A549 (cell line): ENCODE results near the gene ZBTB16. TPM values are rescaled to one million over a fixed set of nuclear protein-coding genes. Genes with fewer than 3 reads are reported as not detected.

Source experiments
- ATAC-seq, 2 experiments: fragments of 200-7000 bp in 1 of 2; fragments of >200 bp in 1 of 2; cut with Nextera tagmentation in 1 of 2; cut with Tn5 transposase in 1 of 2; 3 replicates each; pipeline versions ENCODE4 v1.8.0 to v1.9.1; 2018 to 2020; ENCODE audit warnings: mild to moderate bottlenecking in 1 of 2, moderate library complexity in 1 of 2
- CTCF ChIA-PET: fragments of 300-600 bp; sonication (Branson Sonifier 250); formaldehyde crosslinking; extraction: SDS; loops from one replicate; lab custom pipeline; 2021; ENCODE audit warnings: antibody characterized with exemption, inconsistent platforms; lab: Yijun Ruan, JAX
- POLR2A ChIA-PET: fragments of 350-600 bp; formaldehyde crosslinking; extraction: SDS; loops from one replicate; lab custom pipeline; 2021; ENCODE audit warnings: antibody characterized with exemption, inconsistent platforms; lab: Yijun Ruan, JAX
- DNase-seq, 2 experiments: peaks; one replicate each; pipeline versions ENCODE4 v3.0.0 to v3.0.0-alpha.2; 2011 to 2016; ENCODE audit warnings: low read depth in 1 of 2, low spot score in 1 of 2
- FAIRE-seq: peaks from 2 replicates; lab custom pipeline; 2011; peaks lifted over from hg19 to GRCh38; lab: Jason Lieb, UNC
- H3K27ac ChIP-seq, 2 experiments: fragments of >200 bp; sonication (Bioruptor Twin); formaldehyde crosslinking; 3 replicates each; pipeline ENCODE4 v1.5.1; 2016 to 2017
- H3K4me1 ChIP-seq: fragments of >200 bp; sonication (Bioruptor Twin); formaldehyde crosslinking; 3 replicates; pipeline ENCODE4 v1.6.1; 2016
- H3K4me2 ChIP-seq: fragments of >200 bp; sonication (Bioruptor Twin); formaldehyde crosslinking; 3 replicates; pipeline ENCODE4 v1.6.1; 2016
- H3K4me3 ChIP-seq: fragments of >200 bp; sonication (Bioruptor Twin); formaldehyde crosslinking; 3 replicates; pipeline ENCODE4 v1.5.1; 2016
- H3K9me3 ChIP-seq: fragments of >200 bp; sonication (Bioruptor Twin); formaldehyde crosslinking; 3 replicates; pipeline ENCODE4 v1.6.1; 2016
- CBX2 ChIP-seq: fragments of 200-600 bp; sonication (generic); IDR thresholded peaks from 2 replicates; pipeline ENCODE4 v1.6.1; 2016; ENCODE audit warnings: low read depth, mild to moderate bottlenecking, borderline replicate concordance
- CEBPB ChIP-seq, 2 experiments: fragments of >200 bp in 1 of 2; sonication (Bioruptor Twin) in 1 of 2; formaldehyde crosslinking in 1 of 2; IDR thresholded peaks; 2 replicates each; pipeline ENCODE4 v1.6.1; 2012 to 2016
- CHD2 ChIP-seq: fragments of 150-350 bp; IDR thresholded peaks from 2 replicates; pipeline ENCODE4 v1.6.1; 2014; ENCODE audit warnings: low read length; ENCODE audit not compliant: partially characterized antibody
- EHMT2 ChIP-seq: fragments of 200-600 bp; sonication (generic); IDR thresholded peaks from 2 replicates; pipeline ENCODE4 v1.6.1; 2016; ENCODE audit warnings: antibody characterized with exemption, low read depth, mild to moderate bottlenecking, moderate library complexity
- ESRRA ChIP-seq: fragments of 150-350 bp; IDR thresholded peaks from 2 replicates; pipeline ENCODE4 v1.6.1; 2014; ENCODE audit warnings: mild to moderate bottlenecking, low read length, borderline replicate concordance
- FOSL2 ChIP-seq, 2 experiments: fragments of 450-650 bp in 1 of 2; fragments of >200 bp in 1 of 2; sonication (Bioruptor Twin) in 1 of 2; formaldehyde crosslinking; IDR thresholded peaks; 2 replicates each; pipeline versions ENCODE4 v1.5.0 to v1.6.1; 2016 to 2020; ENCODE audit warnings: mild to moderate bottlenecking in 1 of 2, moderate library complexity in 1 of 2
- GATA3 ChIP-seq: IDR thresholded peaks from 2 replicates; pipeline ENCODE4 v1.6.1; 2012; ENCODE audit warnings: borderline replicate concordance
- HDAC2 ChIP-seq: fragments of 200-600 bp; sonication (generic); IDR thresholded peaks from 2 replicates; pipeline ENCODE4 v1.6.1; 2016
- HEYL ChIP-seq: fragments of 250-450 bp; sonication (Bioruptor Pico); IDR thresholded peaks from 2 replicates; pipeline ENCODE4 v1.8.0; 2021; ENCODE audit warnings: mild to moderate bottlenecking, moderate library complexity
- HOXA7 ChIP-seq: fragments of 250-450 bp; sonication (Bioruptor Pico); IDR thresholded peaks from 2 replicates; pipeline ENCODE4 v1.5.0; 2020; ENCODE audit warnings: mild to moderate bottlenecking, moderate library complexity
- KDM1A ChIP-seq: fragments of 200-600 bp; sonication (generic); IDR thresholded peaks from 2 replicates; pipeline ENCODE4 v1.6.1; 2016; ENCODE audit warnings: low read depth, mild to moderate bottlenecking
- KDM5A ChIP-seq: fragments of 200-600 bp; sonication (generic); IDR thresholded peaks from 2 replicates; pipeline ENCODE4 v1.6.1; 2016; ENCODE audit warnings: antibody characterized with exemption, mild to moderate bottlenecking
- NPAS2 ChIP-seq: fragments of 250-450 bp; sonication (Bioruptor Pico); IDR thresholded peaks from 2 replicates; pipeline ENCODE4 v1.8.0; 2022; ENCODE audit warnings: mild to moderate bottlenecking, moderate library complexity, borderline replicate concordance
- PHF8 ChIP-seq: fragments of 200-600 bp; sonication (generic); IDR thresholded peaks from 2 replicates; pipeline ENCODE4 v1.6.1; 2016; ENCODE audit warnings: low read depth, mild to moderate bottlenecking, antibody characterized with exemption, moderate library complexity, borderline replicate concordance
- POLR2A ChIP-seq: IDR thresholded peaks from 2 replicates; pipeline ENCODE4 v1.6.1; 2012; ENCODE audit warnings: mild to moderate bottlenecking, low read length
- POLR2AphosphoS2 ChIP-seq: conservative IDR thresholded peaks from 2 replicates; pipeline ENCODE4 v1.6.1; 2012; ENCODE audit warnings: low read length, improper control_type of control experiment, inconsistent platforms
- SREBF2 ChIP-seq: fragments of 450-650 bp; IDR thresholded peaks from 2 replicates; pipeline ENCODE4 v1.6.1; 2014; ENCODE audit warnings: mild to moderate bottlenecking, moderate library complexity
- TFCP2L1 ChIP-seq: fragments of 250-450 bp; sonication (Bioruptor Pico); IDR thresholded peaks from 2 replicates; pipeline ENCODE4 v1.5.0; 2021; ENCODE audit warnings: mild to moderate bottlenecking
- TP53 ChIP-seq: fragments of 250-450 bp; sonication (Bioruptor Pico); IDR thresholded peaks from 2 replicates; pipeline ENCODE4 v1.5.0; 2021; ENCODE audit warnings: mild to moderate bottlenecking, moderate library complexity
- ZC3H11A ChIP-seq: fragments of 450-650 bp; IDR thresholded peaks from 2 replicates; pipeline ENCODE4 v1.6.1; 2014; ENCODE audit warnings: antibody characterized with exemption, mild to moderate bottlenecking
- ZNF302 ChIP-seq: fragments of 250-450 bp; sonication (Bioruptor Pico); IDR thresholded peaks from 2 replicates; pipeline ENCODE4 v1.9.0; 2021; ENCODE audit warnings: inconsistent platforms, mild to moderate bottlenecking, moderate library complexity
- WGBS: methylation state at CpG from one replicate; pipeline ENCODE4 v1.1.6; 2017; ENCODE audit errors: missing lambda C conversion rate; 5-methylcytosine and 5-hydroxymethylcytosine counted together
- polyA plus RNA-seq, 4 experiments: library from polyadenylated mRNA; depleted of rRNA in 3 of 4; stranded (reverse); fragments of >200 nt; fragmentation: RNase III in 1 of 4; extraction: RNeasy Plus Mini Kit Qiagen cat#74134 plus additional on column Dnase treatment in 1 of 4; gene quantifications; 2 replicates in 3 of 4; 3 replicates in 1 of 4; pipeline ENCODE4 v1.2.3, GENCODE V29; 2011 to 2017
- TF ChIP-seq, protein P1 (sequence below): fragments of 250-450 bp; sonication (Bioruptor Pico); IDR thresholded peaks from 2 replicates; pipeline ENCODE4 v1.5.0; 2021; ENCODE audit warnings: mild to moderate bottlenecking, moderate library complexity, borderline replicate concordance
- TF ChIP-seq, protein P2 (sequence below): IDR thresholded peaks from 2 replicates; pipeline ENCODE4 v1.6.1; 2012
- TF ChIP-seq, protein P3 (sequence below): fragments of 250-450 bp; sonication (Bioruptor Pico); IDR thresholded peaks from 2 replicates; pipeline ENCODE4 v1.5.0; 2020; ENCODE audit warnings: low read depth, mild to moderate bottlenecking, moderate library complexity

ZBTB16 gene
- polyA plus RNA-seq, 2 of the 4 experiments (the other 2 are of a cell fraction): not detected

DNA sequence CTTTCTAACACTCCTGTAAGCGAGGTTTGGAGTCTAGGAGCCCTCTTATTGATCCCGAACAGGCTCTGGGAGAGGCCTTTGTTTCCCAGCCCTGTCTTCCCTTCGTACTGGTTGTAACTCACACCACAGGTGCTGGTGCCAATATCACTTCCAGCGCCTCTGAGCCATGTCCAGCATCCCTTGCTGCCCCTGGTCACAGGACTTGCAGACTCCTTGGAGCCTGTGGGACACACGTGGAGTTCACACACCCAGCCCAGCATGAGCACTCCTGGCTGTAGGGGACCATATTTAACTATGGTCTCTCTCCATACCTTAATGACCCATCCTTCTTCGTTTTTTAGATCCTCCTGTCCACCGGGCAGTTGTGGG is 2.2 kb downstream of the ZBTB16 start:
- WGBS: 14% methylated on average over 7 of the region's 7 CpGs
- DNase-seq (no peak), ATAC-seq (no peak; a peak in 1 of 6 replicates), FAIRE-seq (no peak)
- peaks cover 8% of the 10 kb centered on the region; the same call in 1 of the 3 replicates for H3K4me1 ChIP-seq
- no peak overlapping the region for H3K4me3 ChIP-seq
- ChIA-PET POLR2A (no interaction called here), CTCF (interaction anchor here (1.4 to 1.7 kb wide), 2 partner anchors 26 to 199 kb away, joined by 4 to 8 read pairs; no protein-coding TSS in a partner anchor)
- TF ChIP-seq POLR2AphosphoS2: no peak
- TF ChIP-seq ZNF302 (CRISPR knock-in tag): no peak
- no peak for TF ChIP-seq GATA3
- TF ChIP-seq CHD2: no peak
- no peak for TF ChIP-seq FOSL2 (IDR thresholded peaks at IDR 0.05)
- no peak for TF ChIP-seq FOSL2 (CRISPR knock-in tag; IDR thresholded peaks at IDR 0.05)
- TF ChIP-seq TFCP2L1 (CRISPR knock-in tag): no peak
- TF ChIP-seq CEBPB (IDR thresholded peaks at IDR 0.05): no peak
- no peak for TF ChIP-seq POLR2A
- TF ChIP-seq KDM5A: no peak
- no peak for TF ChIP-seq EHMT2
- no peak for TF ChIP-seq PHF8
- TF ChIP-seq KDM1A: no peak
- H3K27ac ChIP-seq: no peak overlapping the region
- peak overlapping the region; percentile 98 for H3K4me2 ChIP-seq
- no peaks in the 10 kb centered on the region for H3K9me3 ChIP-seq

DNA sequence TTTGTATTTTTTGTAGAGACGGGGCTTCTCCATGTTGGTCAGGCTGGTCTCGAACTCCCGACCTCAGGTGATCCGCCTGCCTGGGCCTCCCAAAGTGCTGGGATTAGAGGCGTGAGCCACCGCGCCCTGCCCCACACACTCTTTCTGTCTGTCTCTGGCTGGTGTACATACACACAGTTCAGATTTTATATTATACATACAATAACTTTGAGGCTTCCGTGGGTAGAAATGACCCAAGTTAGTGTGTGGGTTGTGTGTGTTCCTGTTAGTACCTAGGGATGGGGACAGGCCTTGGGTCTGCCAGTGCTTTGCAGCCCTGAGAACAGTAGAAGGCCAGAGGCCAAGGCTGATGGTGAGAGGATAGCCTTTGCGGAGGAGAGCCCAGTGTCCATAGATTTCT is 2.8 kb downstream of the ZBTB16 start:
- FAIRE-seq: no peak
- no peak for TF ChIP-seq SREBF2
- TF ChIP-seq, protein P1, sequence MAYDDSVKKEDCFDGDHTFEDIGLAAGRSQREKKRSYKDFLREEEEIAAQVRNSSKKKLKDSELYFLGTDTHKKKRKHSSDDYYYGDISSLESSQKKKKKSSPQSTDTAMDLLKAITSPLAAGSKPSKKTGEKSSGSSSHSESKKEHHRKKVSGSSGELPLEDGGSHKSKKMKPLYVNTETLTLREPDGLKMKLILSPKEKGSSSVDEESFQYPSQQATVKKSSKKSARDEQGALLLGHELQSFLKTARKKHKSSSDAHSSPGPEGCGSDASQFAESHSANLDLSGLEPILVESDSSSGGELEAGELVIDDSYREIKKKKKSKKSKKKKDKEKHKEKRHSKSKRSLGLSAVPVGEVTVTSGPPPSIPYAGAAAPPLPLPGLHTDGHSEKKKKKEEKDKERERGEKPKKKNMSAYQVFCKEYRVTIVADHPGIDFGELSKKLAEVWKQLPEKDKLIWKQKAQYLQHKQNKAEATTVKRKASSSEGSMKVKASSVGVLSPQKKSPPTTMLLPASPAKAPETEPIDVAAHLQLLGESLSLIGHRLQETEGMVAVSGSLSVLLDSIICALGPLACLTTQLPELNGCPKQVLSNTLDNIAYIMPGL: no peak
- no peak for TF ChIP-seq NPAS2
- no peak for TF ChIP-seq POLR2A
- no peak for TF ChIP-seq ZC3H11A
- no peak for TF ChIP-seq ESRRA
- TF ChIP-seq, protein P2, sequence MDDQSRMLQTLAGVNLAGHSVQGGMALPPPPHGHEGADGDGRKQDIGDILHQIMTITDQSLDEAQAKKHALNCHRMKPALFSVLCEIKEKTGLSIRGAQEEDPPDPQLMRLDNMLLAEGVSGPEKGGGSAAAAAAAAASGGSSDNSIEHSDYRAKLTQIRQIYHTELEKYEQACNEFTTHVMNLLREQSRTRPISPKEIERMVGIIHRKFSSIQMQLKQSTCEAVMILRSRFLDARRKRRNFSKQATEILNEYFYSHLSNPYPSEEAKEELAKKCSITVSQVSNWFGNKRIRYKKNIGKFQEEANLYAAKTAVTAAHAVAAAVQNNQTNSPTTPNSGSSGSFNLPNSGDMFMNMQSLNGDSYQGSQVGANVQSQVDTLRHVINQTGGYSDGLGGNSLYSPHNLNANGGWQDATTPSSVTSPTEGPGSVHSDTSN: no peak
- TF ChIP-seq CBX2: no peak
- TF ChIP-seq HDAC2: no peak
- TF ChIP-seq, protein P3, sequence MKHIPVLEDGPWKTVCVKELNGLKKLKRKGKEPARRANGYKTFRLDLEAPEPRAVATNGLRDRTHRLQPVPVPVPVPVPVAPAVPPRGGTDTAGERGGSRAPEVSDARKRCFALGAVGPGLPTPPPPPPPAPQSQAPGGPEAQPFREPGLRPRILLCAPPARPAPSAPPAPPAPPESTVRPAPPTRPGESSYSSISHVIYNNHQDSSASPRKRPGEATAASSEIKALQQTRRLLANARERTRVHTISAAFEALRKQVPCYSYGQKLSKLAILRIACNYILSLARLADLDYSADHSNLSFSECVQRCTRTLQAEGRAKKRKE (CRISPR knock-in tag): no peak
- TF ChIP-seq TP53 (CRISPR knock-in tag): no peak
- TF ChIP-seq HEYL (CRISPR knock-in tag): no peak
- no peak for TF ChIP-seq HOXA7
- WGBS: 96% methylated on average over 9 of the region's 9 CpGs
- ChIA-PET CTCF (no interaction called here), POLR2A (no interaction called here)
- Histone ChIP-seq H3K27ac (no peak overlapping the region), H3K4me2 (no peak overlapping the region), H3K4me3 (no peak overlapping the region), H3K9me3 (no peaks in the 10 kb centered on the region), H3K4me1 (peaks cover 8% of the 10 kb centered on the region; the same call in 1 of the 3 replicates)
- ATAC-seq: no peak
- no peak for DNase-seq
